Stimulated activated CD4-positive, alpha-beta T cell treated with anti-CD3 and anti-CD28 coated beads, Interleukin-15, amount 100 ng/mL, for 48 hours (primary cell): Measurements from ENCODE around the gene MEGF6.

Source experiments
- DNase-seq, 2 donors: peaks; one replicate each; pipeline ENCODE4 v3.0.0-alpha.2; 2020; ENCODE audit warnings: low read depth in 2 of 2

The MEGF6 gene

GRCh38 chr1:3571263-3571662, 40.0 kb downstream of the MEGF6 start:
- no peak for DNase-seq

GRCh38 chr1:3570066-3570986, 41.0 kb downstream of the MEGF6 start:
- no peak for DNase-seq

- DNase-seq = no peak
Measured at GRCh38 chr1:3569436-3569835, 41.9 kb downstream of the MEGF6 start.

- no peak for DNase-seq
Measured at GRCh38 chr1:3568815-3569435, 42.4 kb downstream of the MEGF6 start.

GRCh38 chr1:3566951-3567804, 44.1 kb downstream of the MEGF6 start:
- no peak for DNase-seq

GRCh38 chr1:3566003-3566885, 45.1 kb downstream of the MEGF6 start:
- DNase-seq = no peak

- no peak for DNase-seq
Measured at GRCh38 chr1:3564921-3565831, 46.1 kb downstream of the MEGF6 start.

- DNase-seq = no peak
Measured at GRCh38 chr1:3563610-3564009, 47.7 kb downstream of the MEGF6 start.

- no peak for DNase-seq
Measured at GRCh38 chr1:3563125-3563524, 48.2 kb downstream of the MEGF6 start.

- no peak for DNase-seq
Measured at GRCh38 chr1:3562712-3563111, 48.6 kb downstream of the MEGF6 start.

- DNase-seq = no peak
Measured at GRCh38 chr1:3561702-3562101, 49.6 kb downstream of the MEGF6 start.

GRCh38 chr1:3560981-3561380, 50.3 kb downstream of the MEGF6 start:
- no peak for DNase-seq

GRCh38 chr1:3560251-3560871, 50.9 kb downstream of the MEGF6 start:
- no peak for DNase-seq

- no peak for DNase-seq
Measured at GRCh38 chr1:3558036-3558726, 53.1 kb downstream of the MEGF6 start.

GRCh38 chr1:3557366-3557765, 53.9 kb downstream of the MEGF6 start:
- no peak for DNase-seq

- DNase-seq = no peak
Measured at GRCh38 chr1:3556336-3556735, 55.0 kb downstream of the MEGF6 start.

- DNase-seq = no peak
Measured at GRCh38 chr1:3555131-3555920, 56.0 kb downstream of the MEGF6 start.

- DNase-seq = no peak
Measured at GRCh38 chr1:3553940-3554223, 57.4 kb downstream of the MEGF6 start.
